HG02885 (cell line): ENCODE results near the gene TMEM126B.
"Not testable (repeated sequence)": the region's sequence is repeated elsewhere in the genome, so short reads cannot be mapped to it uniquely, and the experiment has no call there.

Experiments used
- ATAC-seq: cut with Tn5 transposase; IDR thresholded peaks from one replicate; pipeline ENCODE4 v1.9.1; 2021; ENCODE audit warnings: mild to moderate bottlenecking; ENCODE audit not compliant: unreplicated experiment, poor library complexity

The TMEM126B gene

GRCh38 chr11:85627998-85628770, at the start of gene TMEM126B:
TMEM126B (plus strand) TSS chr11:85628593; CDS start chr11:85628608, 15 bp downstream.
- peak; percentile 99 for ATAC-seq

- no peak for ATAC-seq
Observed at GRCh38 chr11:85582111-85582510, 46.3 kb upstream of the TMEM126B start.

GRCh38 chr11:85589373-85589772, 39.0 kb upstream of the TMEM126B start:
- ATAC-seq: no peak

GRCh38 chr11:85590848-85591483, 37.4 kb upstream of the TMEM126B start:
- peak; percentile 62 for ATAC-seq

- ATAC-seq: peak; percentile 76
Observed at GRCh38 chr11:85595285-85595884, 33.0 kb upstream of the TMEM126B start.

- ATAC-seq: no peak
Observed at GRCh38 chr11:85596886-85597285, 31.5 kb upstream of the TMEM126B start.

GRCh38 chr11:85599083-85599482, 29.3 kb upstream of the TMEM126B start:
- no peak for ATAC-seq

GRCh38 chr11:85602526-85603213, 25.7 kb upstream of the TMEM126B start:
- no peak for ATAC-seq

- ATAC-seq: no peak
Observed at GRCh38 chr11:85603220-85603619, 25.2 kb upstream of the TMEM126B start.

- ATAC-seq: not testable (repeated sequence)
Observed at GRCh38 chr11:85606237-85606636, 22.2 kb upstream of the TMEM126B start.

GRCh38 chr11:85608621-85609020, 19.8 kb upstream of the TMEM126B start:
- not testable (repeated sequence) for ATAC-seq

GRCh38 chr11:85609286-85609685, 19.1 kb upstream of the TMEM126B start:
- ATAC-seq: not testable (repeated sequence)

- not testable (repeated sequence) for ATAC-seq
Observed at GRCh38 chr11:85611643-85612042, 16.8 kb upstream of the TMEM126B start.

- no peak for ATAC-seq
Observed at GRCh38 chr11:85619499-85619898, 8.9 kb upstream of the TMEM126B start.

GRCh38 chr11:85620256-85620655, 8.1 kb upstream of the TMEM126B start:
- no peak for ATAC-seq

- no peak for ATAC-seq
Observed at GRCh38 chr11:85626496-85626895, 1.9 kb upstream of the TMEM126B start.

GRCh38 chr11:85627332-85627997, 928 bp upstream of the TMEM126B start, which contains the start of gene DLG2:
DLG2 (minus strand) TSS chr11:85627344.
- ATAC-seq: no peak

GRCh38 chr11:85628771-85629341, 463 bp downstream of the TMEM126B start:
- ATAC-seq: peak; percentile 10

GRCh38 chr11:85634747-85635146, 6.4 kb downstream of the TMEM126B start:
- no peak for ATAC-seq

- no peak for ATAC-seq
Observed at GRCh38 chr11:85643191-85643614, 14.8 kb downstream of the TMEM126B start.
